NCI-H524 treated with DMSO at 0.1 percent for 48 hours (cell line): ENCODE results near the gene PIPOX.

ENCODE experiments used
- DNase-seq: peaks from one replicate; lab custom pipeline; 2025; lab: John Stamatoyannopoulos, UW

Gene PIPOX

DNA sequence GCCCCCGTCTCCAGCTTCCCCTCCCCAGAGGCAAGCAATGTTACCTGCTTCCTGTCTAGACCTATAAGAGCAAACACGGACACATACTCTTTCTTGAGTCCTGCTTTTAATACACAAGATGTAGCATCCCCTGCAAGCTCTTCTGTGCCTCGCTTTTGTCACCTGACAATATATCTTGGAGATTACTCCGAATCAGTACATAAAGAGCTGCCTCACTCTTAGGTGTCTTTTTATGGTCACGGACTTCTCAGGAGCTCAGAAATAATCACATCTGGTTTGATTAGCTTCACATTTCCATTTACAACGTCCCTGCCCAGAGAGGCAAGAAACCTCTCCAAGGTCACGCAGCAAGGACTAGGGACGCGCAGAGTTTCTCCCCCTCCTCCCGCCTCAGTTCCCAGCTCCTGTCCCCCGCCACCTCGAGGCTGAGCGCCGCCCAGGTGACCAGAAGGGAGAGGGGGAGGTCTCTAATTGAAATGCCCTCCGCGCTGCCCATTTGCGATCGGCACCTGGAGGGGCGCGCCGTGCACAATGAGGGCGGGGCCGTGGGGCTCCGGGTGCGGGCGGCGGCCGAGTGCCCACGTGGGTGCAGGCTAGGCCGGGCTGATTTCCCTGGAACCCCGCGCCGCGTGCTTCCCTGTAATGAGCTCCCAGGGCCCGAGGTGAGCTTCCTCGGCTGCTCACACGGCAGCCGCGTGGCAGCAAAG is 23.3 kb upstream of the PIPOX start:
- no peak for DNase-seq

DNA sequence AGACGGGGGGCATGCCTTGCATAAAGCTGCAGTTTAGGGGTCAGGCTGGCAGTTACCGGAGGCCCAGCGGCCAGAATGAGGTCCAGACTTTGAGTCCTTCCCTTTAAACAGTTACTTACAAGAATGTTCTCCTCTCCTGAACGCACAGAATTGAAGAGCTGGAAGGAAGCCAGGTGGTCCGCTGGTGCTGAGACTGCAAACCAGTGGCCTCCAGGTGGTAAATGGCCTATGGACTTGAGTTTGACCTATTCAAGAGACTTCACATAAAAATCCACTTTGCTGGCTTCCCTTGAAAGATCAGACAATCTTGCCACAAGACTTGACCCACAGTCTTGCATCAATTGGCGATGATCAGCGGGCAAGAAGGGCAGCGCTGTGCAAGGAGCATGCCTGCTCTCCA is 22.4 kb upstream of the PIPOX start:
- no peak for DNase-seq

DNA sequence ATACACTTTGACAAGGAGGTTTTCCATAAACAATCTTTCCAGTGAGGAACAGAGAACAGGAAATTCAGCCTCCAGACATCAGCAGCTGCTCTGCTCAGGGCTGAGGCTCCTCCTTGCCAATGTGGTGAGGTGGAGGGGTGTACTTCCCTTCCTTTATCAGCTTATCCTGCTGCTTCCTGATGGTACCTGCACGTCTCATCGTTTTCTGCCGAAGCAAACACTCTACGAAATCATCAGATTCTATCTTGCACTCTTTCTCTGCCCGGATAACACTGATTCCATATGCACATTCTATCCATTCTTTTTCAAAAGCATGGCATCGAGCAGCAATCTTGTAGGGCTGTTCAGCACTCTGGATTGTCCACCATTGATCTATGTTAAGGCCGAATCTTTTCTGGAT is 21.7 kb upstream of the PIPOX start:
- no peak for DNase-seq

DNA sequence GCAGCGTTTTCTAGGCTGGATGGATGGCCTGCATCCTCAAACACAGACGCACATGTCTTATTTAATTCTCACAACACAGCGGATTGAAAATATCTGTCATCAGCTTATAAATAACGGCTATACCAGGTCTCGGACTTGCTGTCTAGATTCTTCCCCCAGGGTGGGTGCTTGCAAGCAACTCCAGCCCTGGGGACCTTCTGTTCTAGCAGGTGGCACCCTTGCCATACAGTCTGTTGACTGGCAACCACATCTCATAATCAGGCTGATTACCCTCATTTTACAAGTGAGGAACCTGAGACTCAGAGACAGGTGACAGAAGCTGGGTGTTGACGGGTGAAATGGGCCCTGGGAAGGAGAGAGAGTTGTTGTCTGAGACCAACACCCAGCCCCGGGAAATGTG is 20.9 kb upstream of the PIPOX start:
- DNase-seq, result peak; percentile 81

DNA sequence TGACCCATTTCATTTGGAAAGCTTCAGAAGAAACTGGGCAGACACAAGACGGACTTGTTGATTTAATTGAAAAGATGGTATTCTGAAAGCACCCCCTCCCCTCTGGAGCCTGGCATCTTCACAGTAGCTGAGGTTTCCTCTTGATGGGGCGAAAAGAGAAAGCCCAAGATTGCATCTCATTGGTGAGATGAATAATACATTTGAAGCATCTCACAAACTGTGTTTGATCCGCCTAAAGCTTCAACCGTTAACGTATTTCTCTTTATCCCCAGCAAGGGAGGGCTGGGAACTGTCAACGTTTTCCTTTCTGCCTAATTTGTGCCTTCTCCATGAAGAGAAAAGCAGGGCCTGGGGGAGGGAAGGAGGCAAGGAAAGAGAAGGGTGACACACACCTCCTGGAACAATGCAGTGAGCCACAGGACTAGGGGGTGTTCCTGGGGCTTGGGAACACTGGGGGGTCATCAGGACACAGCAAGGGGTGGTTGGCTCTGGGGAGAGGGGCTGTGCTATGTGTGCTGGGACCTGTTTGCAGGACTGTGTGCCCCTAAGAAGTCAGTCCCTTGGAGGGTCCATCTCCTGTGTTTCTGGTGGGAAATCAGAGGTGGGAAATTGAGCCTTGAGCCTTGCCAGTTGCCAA is 18.5 kb upstream of the PIPOX start:
- no peak for DNase-seq

DNA sequence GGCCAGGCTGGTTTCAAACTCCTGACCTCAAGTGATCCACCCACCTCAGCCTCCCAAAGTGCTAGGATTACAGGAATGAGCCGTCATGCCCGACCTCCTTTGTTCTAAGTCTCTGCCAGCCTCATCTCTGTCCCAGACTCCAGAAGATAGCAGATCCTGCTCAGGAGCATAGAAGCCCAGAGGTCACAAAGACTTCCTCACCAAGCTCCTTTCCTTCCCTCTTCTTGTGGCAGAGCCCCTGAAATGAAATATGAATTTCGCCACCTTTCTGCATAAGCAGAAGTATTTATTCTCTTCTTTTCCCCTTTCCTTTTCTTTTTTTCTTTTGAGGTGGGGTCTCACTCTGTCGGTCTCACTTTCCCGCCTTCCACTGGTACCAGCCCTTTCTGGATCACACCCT is 11.5 kb upstream of the PIPOX start:
- DNase-seq, result no peak

DNA sequence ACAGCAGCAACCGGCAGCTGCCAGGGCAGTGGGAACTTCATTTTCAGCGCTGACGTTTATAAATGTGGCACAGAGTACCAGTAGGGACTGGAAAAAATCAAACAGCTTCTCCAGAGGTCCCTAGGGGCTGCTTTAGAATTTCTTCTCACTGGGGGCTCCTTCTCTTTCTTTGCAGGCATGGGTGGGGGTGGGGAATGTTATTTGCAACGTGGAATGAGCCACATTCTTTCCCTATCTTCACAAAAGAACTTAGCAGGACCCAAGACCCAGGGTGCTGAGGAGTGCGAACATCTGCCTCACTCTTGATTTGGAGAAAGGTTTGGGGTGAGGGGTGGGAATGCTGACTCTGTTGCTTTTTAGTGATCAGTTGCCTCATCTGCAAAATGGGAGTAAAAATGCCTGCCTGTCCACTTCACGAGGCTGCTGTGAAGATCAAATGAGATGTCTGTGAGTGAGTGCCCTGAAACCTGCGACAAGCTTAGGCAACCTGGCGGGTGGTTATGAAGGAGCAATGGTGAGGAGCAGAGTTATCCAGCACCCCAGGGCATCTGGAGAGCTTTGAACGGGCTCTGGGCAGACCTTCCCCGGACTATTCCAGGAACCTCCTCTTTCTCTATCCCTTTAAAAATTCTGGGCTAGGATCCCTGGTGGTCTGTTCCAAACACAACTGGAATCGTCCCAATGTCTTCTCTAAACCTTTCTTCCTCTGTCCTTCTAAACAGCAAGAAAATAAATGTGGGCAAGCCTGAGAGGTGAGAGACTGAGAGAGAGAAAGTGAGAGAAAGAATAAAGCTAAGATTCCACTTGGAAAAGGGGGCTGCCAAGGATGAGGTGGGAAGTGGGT is 10.7 kb upstream of the PIPOX start:
- no peak for DNase-seq

DNA sequence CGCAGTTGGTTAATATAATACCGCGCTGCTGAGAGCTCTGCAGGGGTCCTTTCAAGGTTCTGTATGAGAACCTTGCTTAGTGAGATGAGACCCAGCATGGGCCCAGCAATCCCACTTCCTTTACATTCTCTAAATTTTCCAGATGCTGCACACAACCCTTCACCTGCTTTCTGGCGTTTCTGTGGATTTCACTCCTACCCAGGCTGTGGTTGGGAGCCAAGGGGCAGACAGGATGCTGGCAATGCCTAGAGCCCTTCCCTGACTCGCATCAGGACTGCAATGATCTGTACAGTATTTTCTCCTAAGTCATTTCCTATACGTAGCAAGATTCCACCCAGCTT is 10.1 kb upstream of the PIPOX start:
- DNase-seq, result no peak

DNA sequence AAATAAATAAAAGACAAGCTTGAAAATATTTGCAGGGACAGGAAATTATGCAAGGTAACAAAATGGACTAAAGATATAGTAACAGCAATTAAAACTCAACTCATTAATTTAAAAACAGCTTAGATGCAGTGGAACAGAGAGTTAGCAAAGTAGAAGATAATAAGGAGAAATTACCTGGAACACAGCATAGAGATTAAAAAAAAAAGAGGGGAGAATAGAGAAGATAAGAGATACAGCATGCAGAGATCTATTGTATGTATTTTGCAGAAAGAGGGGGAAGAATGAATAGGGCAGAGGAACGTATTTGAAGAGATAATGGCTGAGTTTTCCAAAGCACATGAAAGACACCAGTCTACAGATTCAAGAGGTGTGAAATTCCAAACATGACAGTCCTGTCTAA is 8.4 kb upstream of the PIPOX start:
- no peak for DNase-seq

DNA sequence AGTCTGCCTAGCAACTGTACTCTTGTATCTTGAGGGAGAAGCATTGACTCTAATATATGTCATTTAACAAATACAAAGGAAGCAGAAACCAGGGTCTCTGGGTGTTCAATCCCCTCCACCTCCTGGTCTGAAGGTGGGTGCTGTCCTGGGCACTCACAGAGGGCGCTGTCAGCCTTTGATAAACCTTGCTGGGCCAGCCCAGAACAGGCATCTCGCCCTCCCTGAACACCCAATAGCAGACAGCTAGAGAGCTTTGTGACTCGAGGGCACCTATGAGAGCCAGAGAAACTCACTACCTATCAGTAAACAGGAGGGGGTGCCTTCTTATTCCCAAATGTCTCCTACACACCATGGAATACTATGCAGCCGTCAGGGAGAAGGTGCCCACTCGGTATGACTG is 6.4 kb upstream of the PIPOX start:
- no peak for DNase-seq

DNA sequence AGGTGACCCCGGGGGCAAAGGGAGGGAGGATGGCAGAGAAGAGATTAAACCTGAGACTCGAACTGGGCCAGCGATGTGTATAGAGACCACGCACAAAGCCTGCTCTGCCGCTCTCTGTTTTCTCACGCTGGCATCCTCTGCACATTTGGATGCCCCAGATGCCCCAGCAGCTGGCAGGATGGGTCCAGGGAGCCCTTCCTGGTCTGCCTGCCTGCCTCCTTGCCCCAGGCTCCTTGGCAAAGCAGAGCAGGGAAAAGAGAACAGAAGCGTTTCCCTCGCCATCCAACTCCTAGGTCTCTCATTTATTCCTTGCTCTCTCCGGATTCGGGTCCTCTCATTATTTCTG is 5.2 kb upstream of the PIPOX start:
- no peak for DNase-seq

DNA sequence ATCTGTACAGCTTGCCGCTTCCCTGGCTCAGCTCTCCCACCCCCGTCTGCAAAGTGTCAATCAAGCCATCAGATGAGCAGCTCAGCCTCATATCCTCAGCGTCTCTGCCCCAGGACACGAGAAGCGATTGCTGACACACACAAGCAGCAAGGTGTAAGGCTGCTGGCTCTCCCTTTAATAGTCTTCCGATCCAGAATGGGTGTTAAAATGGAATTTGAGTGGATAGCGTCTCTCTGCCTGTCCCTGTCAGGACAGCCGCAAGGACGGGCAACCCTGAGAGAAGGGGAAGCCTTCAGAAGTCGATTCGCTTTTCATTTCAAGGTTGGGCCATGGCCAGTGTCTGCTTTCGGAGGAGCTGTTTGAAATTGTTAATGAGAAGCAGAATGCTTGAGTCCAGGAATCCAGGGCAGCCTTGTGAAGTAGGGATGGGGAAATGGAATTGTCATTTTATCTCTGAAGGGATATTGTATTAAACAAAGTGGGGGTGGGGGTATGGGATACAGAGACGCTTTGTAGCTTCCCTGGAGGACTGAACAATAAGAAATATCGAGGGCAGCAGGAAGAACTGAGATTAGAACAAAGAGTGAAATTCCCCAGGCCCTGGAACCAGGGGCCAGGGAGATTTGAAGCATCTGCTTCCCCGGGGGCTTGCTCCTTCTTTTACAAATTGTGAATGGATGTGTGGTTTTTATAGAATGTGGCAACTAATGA is 4.7 kb upstream of the PIPOX start:
- DNase-seq, result no peak

DNA sequence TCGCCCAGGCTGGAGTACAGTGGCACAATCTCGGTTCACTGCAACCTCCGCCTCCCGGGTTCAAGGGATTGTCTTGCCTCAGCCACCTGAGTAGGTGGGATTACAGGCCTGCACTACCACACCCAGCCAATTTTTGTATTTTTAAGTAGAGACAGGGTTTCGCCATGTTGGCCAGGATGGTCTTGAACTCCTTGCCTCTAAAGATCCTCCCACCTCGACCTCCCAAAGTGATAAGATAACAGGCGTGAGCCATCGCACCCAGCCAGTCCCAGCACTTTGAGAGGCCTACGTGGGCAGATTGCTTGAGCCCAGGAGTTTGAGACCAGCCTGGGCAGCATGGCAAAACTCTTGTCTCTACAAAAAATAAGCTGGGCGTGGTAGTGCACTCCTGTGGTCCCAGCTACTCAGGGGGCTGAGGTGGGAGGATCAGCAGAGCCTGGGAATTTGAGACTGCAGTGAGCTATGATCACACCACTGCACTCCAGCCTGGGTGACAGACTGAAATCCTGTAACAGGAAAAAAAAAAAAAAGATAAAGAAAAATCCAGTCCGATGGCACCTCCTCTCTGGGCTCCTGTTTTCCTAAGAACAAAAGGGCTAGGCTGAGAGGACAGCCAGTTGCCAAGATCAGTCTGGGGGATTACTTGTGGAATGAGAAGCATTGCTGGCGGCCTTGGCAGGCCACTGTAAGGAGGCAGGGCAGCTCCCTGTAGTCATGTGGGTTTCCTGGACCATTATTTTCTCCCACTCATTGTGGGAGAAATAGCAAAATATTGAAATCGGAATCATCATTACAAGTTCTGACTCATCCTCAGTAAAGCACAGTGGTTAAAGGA is 3.0 kb upstream of the PIPOX start:
- DNase-seq, result no peak

DNA sequence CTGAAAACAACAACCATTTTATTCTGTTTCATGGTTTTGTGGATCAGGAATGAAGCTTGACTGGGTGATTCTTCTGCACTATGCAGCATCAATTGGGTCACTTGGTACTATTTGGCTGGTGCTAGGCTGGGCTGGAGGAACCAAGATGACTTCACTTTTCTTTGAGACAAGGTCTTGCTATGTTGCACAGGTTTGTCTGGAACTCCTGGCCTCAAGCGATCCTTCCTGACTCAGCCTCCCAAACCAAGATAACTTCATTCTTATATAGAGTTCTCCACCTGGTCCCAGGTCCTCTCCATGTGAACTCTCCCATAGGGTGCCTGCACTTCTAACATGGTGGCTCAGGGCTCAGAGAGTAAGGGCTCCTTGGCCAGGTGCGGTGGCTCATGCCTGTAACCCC is 1.9 kb upstream of the PIPOX start:
- DNase-seq, result no peak

DNA sequence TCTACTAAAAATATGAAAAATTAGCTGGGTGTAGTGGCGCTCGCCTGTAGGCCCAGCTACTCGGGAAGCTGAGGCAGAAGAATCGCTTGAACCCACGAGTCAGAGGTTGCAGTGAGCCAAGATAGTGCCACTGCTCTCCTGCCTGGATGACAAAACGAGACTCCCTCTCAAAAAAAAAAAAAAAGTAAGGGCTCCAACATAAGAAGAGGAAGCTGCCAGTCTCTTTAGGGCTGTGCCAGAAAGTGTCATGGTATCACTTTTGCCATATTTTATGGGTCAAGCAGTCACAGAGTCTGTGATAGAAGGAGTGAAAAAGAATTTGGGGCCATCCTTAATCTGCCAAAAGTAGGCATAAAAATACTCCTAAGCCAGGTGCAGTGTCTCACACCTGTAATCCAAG is 1.4 kb upstream of the PIPOX start:
- no peak for DNase-seq

DNA sequence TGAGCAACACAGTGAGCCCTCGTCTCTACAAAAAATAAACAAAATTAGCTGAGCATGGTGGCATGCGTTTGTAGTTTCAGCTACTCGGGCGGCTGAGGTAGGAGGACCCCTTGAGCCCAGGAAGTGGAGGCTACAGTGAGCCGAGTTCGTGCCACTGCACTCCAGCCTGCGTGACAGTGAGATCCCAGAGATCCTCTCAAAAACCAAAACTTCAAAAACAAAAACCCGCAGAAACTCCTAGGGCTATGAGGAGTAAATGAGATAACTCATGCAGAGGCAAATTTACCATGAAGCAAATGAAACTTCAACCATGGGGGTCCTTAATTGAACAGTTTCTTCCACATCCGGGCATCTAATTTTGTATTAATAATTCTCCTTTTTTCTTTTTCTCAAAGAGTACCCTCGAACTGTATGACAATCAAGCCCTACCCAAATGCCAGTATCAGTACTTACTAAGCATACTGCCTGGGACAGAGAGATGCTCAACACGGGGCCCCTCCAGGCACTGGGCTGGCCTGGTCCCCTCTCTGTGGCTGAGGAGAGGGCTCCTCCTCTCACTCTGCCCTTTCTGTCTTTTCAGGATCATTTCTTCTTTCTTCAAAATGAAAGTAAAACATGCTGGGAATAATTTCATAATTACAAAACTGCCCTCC is 789 bp upstream of the PIPOX start:
- DNase-seq, result no peak

DNA sequence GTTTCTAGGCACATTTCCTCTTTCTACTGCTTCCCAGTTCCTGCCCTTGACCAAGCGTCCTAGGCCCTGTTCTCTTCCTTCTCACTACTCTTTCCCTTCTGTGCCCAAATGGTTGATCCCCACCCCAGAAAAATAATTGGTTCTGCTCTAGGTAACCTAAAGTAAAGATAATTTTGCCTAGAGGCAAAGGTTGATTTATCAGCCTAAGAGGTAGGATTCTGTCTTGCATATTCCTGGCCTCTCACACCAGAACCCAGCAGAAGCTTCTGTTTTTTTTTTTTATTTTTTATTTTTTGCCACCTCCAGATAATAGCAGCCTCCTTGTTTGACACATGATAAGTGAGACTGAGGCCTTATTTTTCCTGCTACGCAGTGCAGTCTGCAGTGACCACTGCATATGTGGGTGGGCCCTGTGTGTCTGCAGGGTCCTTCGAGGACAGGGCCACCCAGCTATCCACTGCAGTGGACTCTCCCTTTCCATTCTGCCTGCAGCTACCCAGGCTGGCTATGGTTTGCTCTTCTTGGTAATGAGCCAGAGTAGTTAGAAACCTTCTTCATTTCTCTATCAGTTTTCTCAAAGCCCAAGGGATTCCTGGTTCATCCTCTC is 701 bp downstream of the PIPOX start:
- no peak for DNase-seq

DNA sequence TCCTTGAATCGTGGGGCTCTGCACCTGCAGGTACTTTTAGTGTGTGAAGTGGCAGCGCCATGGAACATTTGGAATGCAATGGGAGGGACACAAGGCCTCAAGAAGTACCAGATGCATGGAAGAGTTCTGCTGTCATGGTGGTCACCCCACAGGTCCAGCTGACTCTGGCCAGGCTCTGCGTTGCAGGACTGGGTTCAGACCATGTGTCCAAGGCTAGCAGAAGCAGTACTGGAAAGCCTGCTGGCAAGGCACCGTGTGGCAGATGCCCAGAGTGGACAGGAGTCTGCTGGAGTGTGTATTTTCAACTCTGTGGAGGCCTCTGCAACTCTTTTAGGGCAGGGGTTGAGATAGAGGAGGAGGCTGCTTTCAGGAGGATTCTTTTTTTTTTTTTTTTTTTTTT is 2.1 kb downstream of the PIPOX start:
- DNase-seq, result no peak

DNA sequence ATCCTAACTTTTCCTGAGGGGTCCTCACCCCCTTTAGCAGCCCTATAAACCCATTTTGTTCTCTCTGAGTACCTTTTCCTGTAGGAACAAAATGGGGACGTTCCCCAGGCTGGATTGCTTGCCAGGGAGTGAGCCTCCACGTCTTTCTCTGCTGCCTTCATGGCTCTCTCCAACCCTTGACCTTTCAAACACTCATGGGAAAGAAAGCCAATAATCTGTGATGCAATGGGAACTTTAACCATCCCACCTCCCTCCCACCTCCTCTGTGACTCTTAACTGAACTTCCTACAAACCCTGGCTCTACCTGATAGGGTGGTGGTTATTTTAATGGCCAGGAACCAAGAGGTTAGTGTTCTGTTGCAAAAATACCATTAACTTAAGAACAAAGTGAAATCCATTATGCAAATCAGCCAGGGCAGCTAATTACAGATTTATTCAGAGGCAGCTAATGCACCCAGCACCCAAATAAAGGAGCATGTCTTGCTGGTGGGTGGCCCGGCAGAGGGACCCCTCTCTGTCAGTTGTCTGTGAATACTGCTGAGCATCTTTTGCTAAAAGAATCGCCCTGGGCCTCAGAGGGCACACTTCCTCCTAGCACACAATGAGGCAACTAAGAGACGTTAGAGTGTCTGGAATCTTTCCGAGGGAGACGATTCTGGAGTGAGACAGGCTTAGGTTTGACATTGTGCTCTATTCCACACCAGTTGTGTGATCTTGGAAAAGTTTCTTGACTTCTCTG is 3.0 kb downstream of the PIPOX start:
- DNase-seq, result no peak

DNA sequence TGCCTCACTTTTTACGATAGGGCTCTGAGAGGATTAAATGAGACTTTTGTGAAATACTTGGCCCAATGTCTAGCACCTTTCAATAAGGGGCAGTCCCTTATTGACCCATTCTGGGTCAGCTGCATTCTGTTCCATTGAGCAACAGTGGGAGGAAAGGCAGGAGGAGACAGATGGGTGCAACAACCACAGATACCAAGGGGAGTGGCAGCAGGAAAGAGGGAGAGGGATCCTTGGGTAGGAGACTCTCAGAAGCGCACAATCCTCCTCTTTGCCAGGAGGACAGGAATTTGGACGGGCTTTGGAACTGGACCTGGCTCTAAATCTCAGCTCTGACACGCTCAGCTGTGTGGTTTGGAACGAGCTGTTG is 3.5 kb downstream of the PIPOX start:
- DNase-seq, result no peak
